Measurements from ENCODE around the gene TIMM8A.
"Not testable (repeated sequence)": the region's sequence is repeated elsewhere in the genome, so short reads cannot be mapped to it uniquely, and the experiment has no call there.

Gene TIMM8A

DNA sequence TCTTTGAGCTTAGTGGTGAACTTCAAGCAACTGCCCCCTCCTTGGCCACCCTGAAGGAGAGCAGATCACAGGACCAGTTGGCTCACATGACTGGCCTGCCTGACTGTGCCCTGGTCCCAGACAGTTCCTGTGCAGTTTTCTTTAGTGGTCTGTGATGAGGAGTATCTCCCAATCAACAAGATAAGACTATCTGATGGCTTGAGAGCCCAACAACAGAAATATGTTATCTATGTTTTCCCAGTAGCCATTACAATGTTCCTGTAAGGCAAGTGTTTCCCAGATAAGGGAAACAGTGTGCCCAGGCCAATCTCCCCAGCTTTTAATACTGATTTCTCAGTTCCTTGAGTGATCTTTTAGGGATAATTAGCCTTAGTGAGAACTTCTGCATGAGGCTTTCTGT lies 14.2 kb upstream of the TIMM8A start:
- TF ChIP-seq POLR2A (IDR thresholded peaks at IDR 0.05; ENCODE audit: low read depth, low read length) (no peak), PAX5 (IDR thresholded peaks at IDR 0.05; ENCODE audit: insufficient read depth, low read length, severe bottlenecking) (no peak), SPI1 (IDR thresholded peaks at IDR 0.05; ENCODE audit: low read depth, low read length) (no peak)
- FAIRE-seq: no peak

DNA sequence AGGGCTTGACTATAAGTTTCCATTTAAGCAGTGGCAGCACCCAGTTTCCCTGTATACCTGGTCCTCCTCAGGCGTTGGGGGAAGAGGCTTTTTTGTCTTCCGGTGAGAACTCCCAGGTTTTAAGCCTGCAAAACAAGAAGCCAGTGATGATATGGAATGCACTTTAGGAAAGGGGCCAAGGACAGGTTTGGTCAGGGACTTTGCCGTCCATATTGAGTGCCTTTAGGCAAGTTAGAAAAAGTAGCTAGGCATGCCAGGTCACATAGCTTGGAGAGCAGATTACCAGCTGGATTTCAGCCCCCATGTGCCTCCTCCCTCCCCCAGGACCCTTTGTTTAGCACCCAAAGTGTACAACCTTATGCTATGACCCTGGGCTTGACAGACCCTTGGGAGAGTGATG lies 13.6 kb upstream of the TIMM8A start:
- FAIRE-seq (no peak), DNase-seq (ENCODE audit: insufficient read length, low spot score) (no peak)
- TF ChIP-seq SPI1 (IDR thresholded peaks at IDR 0.05; ENCODE audit: low read depth, low read length): no peak
- no peak for TF ChIP-seq TAF1 (IDR thresholded peaks at IDR 0.05; ENCODE audit: low read depth, low read length)
- TF ChIP-seq PAX5 (IDR thresholded peaks at IDR 0.05; ENCODE audit: insufficient read depth, low read length, severe bottlenecking): no peak
- TF ChIP-seq POU2F2 (IDR thresholded peaks at IDR 0.05; ENCODE audit: low read depth, low read length): no peak
- no peak for TF ChIP-seq POLR2A (IDR thresholded peaks at IDR 0.05; ENCODE audit: low read depth, low read length)
- TF ChIP-seq POLR2AphosphoS5 (IDR thresholded peaks at IDR 0.05; ENCODE audit: low read depth, low read length): no peak

More for the DNA sequence above, 14.2 kb upstream of the TIMM8A start:
- DNase-seq (ENCODE audit: insufficient read length, low spot score): no peak

DNA sequence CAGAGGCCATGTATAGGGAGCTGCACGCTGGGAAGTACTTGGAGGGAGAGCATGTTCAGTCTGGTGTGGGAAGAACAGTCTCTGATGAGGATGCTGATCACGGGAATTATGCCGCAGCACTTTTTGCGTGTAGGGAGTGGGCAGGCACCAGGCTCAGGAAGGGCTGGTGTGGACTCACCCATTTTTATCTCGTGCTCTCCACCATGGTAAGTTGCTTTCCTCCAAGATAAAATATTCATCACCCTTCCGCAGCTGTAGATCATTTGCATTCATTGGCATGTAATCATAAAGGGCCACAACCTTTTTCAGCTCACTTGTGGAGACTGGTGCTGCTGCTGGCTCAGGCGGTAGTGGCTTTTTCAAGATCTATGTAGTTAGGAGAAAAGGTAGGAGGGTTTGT lies 11.8 kb upstream of the TIMM8A start:
- DNase-seq (ENCODE audit: insufficient read length, low spot score) (no peak), FAIRE-seq (peak; percentile 48)
- TF ChIP-seq PAX5 (IDR thresholded peaks at IDR 0.05; ENCODE audit: insufficient read depth, low read length, severe bottlenecking) (no peak), POLR2A (IDR thresholded peaks at IDR 0.05; ENCODE audit: low read depth, low read length) (no peak), POU2F2 (IDR thresholded peaks at IDR 0.05; ENCODE audit: low read depth, low read length) (no peak), SPI1 (IDR thresholded peaks at IDR 0.05; ENCODE audit: low read depth, low read length) (no peak), TAF1 (IDR thresholded peaks at IDR 0.05; ENCODE audit: low read depth, low read length) (no peak), POLR2AphosphoS5 (IDR thresholded peaks at IDR 0.05; ENCODE audit: low read depth, low read length) (no peak)

DNA sequence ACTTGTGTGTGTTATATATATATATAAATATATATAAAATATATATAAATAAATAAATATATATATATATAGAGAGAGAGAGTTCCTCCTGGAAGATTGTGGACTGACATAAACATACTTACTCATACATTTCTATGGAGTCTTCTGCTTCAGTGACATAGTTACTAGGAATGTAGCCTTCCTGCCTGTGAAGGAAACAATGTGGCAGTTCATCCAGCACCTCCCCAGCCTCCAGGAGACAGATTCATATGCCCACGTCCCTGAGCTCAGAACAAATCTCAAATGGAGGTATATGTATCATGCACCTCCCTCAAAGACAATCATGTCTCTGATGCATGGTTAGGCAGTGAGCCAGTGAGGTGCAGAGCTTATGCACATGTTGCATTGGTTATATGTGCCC lies 11.4 kb upstream of the TIMM8A start:
- TF ChIP-seq POU2F2 (IDR thresholded peaks at IDR 0.05; ENCODE audit: low read depth, low read length) (no peak), SPI1 (IDR thresholded peaks at IDR 0.05; ENCODE audit: low read depth, low read length) (no peak), PAX5 (IDR thresholded peaks at IDR 0.05; ENCODE audit: insufficient read depth, low read length, severe bottlenecking) (no peak)
- peak; percentile 74 for FAIRE-seq
- no peak for DNase-seq (ENCODE audit: insufficient read length, low spot score)

DNA sequence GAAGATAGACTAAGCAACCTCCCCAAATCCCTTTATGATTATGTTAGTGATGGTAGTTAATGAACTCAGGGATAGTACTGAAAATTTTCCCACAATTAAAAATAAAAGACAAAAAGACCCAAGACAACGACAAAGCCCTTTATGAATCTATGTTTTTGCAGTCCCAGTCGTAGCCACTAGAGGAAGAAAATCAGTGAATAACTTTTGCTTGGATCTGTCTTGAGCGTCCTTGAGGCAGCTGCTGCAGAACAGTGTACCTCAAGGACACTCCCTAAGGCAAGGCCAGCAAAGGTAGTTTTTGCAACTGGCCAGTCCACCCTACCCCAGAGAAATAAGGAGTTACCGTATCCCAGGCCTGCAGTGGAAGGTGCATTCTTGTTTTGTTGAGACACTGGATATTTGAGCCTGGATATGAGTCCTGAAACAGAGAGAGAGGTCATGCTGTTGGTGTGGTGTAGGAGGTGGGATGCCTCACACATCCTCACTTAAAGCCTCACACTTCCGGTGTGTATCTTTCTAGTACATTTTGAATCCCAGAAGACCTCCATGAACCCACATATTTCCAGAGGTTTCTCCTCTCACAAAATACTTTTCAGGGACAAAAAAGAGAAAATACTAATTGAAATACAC lies 8.7 kb upstream of the TIMM8A start:
- DNase-seq (ENCODE audit: insufficient read length, low spot score) (no peak), FAIRE-seq (peak; percentile 78)
- TF ChIP-seq TAF1 (IDR thresholded peaks at IDR 0.05; ENCODE audit: low read depth, low read length): no peak
- TF ChIP-seq POLR2A (IDR thresholded peaks at IDR 0.05; ENCODE audit: low read depth, low read length): no peak
- no peak for TF ChIP-seq SPI1 (IDR thresholded peaks at IDR 0.05; ENCODE audit: low read depth, low read length)
- no peak for TF ChIP-seq PAX5 (IDR thresholded peaks at IDR 0.05; ENCODE audit: insufficient read depth, low read length, severe bottlenecking)
- TF ChIP-seq POLR2AphosphoS5 (IDR thresholded peaks at IDR 0.05; ENCODE audit: low read depth, low read length): no peak

DNA sequence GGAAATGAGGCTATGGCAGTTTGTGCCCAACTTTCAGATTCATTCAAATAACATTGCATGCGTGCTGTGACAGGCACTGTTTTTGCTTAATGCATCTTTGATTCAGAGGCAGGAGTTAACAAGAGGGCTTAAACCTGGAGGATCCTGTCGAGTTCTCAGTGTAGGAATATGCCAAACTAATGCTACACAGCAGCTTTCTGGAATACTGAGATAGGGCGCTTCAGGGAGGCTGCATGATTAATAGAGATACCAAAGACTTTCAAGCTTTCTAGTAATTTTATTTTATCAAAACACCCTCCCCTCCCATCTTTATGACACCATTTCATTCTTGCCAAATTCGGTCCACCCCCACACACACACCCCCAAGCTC lies 636 bp upstream of the TIMM8A start:
- peak; percentile 20 for FAIRE-seq
- DNase-seq (ENCODE audit: insufficient read length, low spot score): no peak
- TF ChIP-seq POLR2A (IDR thresholded peaks at IDR 0.05; ENCODE audit: low read depth, low read length): no peak
- no peak for TF ChIP-seq PAX5 (IDR thresholded peaks at IDR 0.05; ENCODE audit: insufficient read depth, low read length, severe bottlenecking)
- TF ChIP-seq POLR2AphosphoS5 (IDR thresholded peaks at IDR 0.05; ENCODE audit: low read depth, low read length): no peak
- no peak for TF ChIP-seq TAF1 (IDR thresholded peaks at IDR 0.05; ENCODE audit: low read depth, low read length)
- no peak for TF ChIP-seq POU2F2 (IDR thresholded peaks at IDR 0.05; ENCODE audit: low read depth, low read length)
- no peak for TF ChIP-seq SPI1 (IDR thresholded peaks at IDR 0.05; ENCODE audit: low read depth, low read length)

DNA sequence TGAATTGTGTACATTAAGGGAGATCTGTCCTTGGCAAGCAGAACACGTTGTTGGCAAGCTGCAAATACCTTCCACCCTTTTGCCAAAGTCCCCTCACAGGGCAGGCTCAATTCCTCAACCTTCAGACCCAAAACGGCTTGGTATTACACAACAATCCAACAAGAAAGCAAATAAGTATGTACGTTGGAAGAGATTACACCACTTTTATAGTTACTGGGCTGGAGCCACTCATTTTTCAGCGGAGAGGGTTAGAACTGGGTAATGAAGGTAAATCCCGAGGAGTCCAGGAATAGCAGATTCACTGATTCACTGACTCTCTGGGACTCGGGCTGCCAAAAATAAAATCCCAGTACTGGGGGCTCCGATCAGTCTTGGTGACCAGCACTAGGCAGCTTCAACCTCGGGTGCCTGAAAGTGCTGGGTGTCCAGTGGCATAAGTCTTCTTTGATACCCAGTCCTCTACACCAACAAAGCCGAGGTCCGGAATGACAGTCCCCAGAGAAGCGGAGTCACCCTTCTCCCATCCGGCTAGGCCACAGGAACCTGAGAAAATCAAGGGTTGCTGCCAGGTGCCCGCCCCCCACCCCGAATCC lies 587 bp downstream of the TIMM8A start:
- DNase-seq (ENCODE audit: insufficient read length, low spot score): no peak
- TF ChIP-seq POU2F2 (IDR thresholded peaks at IDR 0.05; ENCODE audit: low read depth, low read length): no peak
- no peak for TF ChIP-seq POLR2AphosphoS5 (IDR thresholded peaks at IDR 0.05; ENCODE audit: low read depth, low read length)
- no peak for TF ChIP-seq SPI1 (IDR thresholded peaks at IDR 0.05; ENCODE audit: low read depth, low read length)
- no peak for TF ChIP-seq POLR2A (IDR thresholded peaks at IDR 0.05; ENCODE audit: low read depth, low read length)
- TF ChIP-seq TAF1 (IDR thresholded peaks at IDR 0.05; ENCODE audit: low read depth, low read length): no peak
- TF ChIP-seq PAX5 (IDR thresholded peaks at IDR 0.05; ENCODE audit: insufficient read depth, low read length, severe bottlenecking): no peak
- FAIRE-seq: no peak

DNA sequence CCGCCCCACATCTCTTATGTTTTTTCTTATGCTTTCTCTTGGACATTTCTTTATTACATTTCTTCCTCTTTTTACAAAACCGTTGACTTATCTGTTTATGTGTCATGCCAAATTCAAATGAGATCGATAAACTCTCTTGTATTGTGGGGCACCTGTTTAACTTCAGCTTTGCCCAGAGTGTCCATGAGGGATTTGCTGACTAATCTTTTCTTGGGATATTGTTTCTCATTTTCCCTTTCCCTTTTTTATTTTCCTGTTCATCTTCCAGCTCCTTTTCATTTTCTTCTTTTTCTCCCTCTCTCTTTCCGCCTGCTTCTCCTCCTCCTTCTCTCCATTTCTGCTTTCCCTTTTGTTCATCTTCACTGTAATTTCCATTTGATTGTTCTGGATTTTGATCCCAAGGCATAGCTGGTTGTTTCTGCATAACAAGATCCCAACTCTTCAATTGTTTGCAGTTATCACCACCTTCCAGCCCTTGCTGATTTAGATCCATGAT lies 10.7 kb downstream of the TIMM8A start:
- no peak for FAIRE-seq
- TF ChIP-seq POU2F2 (IDR thresholded peaks at IDR 0.05; ENCODE audit: low read depth, low read length) (no peak), SPI1 (IDR thresholded peaks at IDR 0.05; ENCODE audit: low read depth, low read length) (no peak), POLR2AphosphoS5 (IDR thresholded peaks at IDR 0.05; ENCODE audit: low read depth, low read length) (no peak), POLR2A (IDR thresholded peaks at IDR 0.05; ENCODE audit: low read depth, low read length) (no peak), PAX5 (IDR thresholded peaks at IDR 0.05; ENCODE audit: insufficient read depth, low read length, severe bottlenecking) (no peak), TAF1 (IDR thresholded peaks at IDR 0.05; ENCODE audit: low read depth, low read length) (no peak)
- DNase-seq (ENCODE audit: insufficient read length, low spot score): no peak

DNA sequence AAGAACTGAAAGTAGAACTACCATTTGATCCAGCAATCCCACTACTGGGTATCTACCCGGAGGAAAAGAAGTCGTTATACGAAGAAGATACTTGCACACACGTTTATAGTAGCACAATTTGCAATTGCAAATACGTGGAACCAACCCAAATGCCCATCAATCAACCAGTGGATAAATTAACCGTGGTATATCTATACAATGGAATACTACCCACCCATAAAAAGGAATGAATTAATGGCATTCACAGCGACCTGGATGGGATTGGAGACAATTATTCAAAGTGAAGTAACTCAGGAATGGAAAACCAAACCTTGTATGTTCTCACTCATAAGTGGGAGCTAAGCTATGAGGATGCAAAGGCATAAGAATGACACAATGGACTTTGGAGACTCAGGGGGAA lies 14.2 kb downstream of the TIMM8A start:
- DNase-seq (ENCODE audit: insufficient read length, low spot score); FAIRE-seq: not testable (repeated sequence)

DNA sequence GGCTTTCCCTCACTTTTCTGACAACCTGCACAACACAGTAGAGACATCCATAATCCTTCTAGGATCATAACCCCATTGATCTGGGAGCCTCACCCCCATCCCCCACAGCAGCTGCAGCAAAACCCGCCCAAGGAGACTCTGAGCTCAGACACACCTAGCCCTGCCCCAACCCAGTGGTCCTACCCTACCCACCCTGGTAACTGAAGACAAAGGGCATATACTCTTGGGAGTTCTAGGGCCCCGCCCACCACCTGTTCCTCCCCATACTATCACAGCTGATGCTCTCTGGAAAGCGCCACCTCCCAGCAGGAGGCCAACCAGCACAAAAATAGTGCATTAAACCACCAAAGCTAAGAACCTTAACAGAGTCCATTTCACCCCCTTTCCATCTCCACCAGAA lies 21.9 kb downstream of the TIMM8A start:
- DNase-seq (ENCODE audit: insufficient read length, low spot score); FAIRE-seq: not testable (repeated sequence)
